A673 (cell line): ENCODE data around the gene DNAJC1.

ENCODE experiments used
- CTCF ChIP-seq: fragments of 300-800, 200-600 bp; sonication (generic); conservative IDR thresholded peaks from 2 replicates; pipeline ENCODE4 v1.5.1; 2017; ENCODE audit warnings: low read depth, mild to moderate bottlenecking, antibody characterized with exemption, low read length, moderate library complexity, mixed read lengths
- EZH2 ChIP-seq: fragments of 200-600 bp; sonication (generic); IDR thresholded peaks from 2 replicates; pipeline ENCODE4 v1.6.1; 2017; ENCODE audit warnings: borderline replicate concordance, low read depth, mild to moderate bottlenecking, mixed read lengths, antibody characterized with exemption, low read length; ENCODE audit not compliant: poor library complexity, severe bottlenecking

GRCh38 chr10:21826725-21827124 lies 176.8 kb downstream of the DNAJC1 start:
- no peak for TF ChIP-seq CTCF
- no peak for TF ChIP-seq EZH2
